RWPE2 (cell line): ENCODE data around the gene SASH1.
A peak's percentile ranks its signal among the peaks of the same experiment; 100 is the strongest.

Experiments
- ATAC-seq: fragments of 200-7000 bp; cut with Tn5 transposase; 3 replicates; pipeline ENCODE4 v1.9.1; 2021; ENCODE audit warnings: low read depth
- DNase-seq: peaks from one replicate; pipeline ENCODE4 v3.0.0-alpha.2; 2020; ENCODE audit warnings: low spot score
- H3K27ac ChIP-seq: fragments of 450-650 bp; 2 replicates; pipeline ENCODE4 v1.5.1; 2017; ENCODE audit warnings: mild to moderate bottlenecking; ENCODE audit not compliant: poor library complexity, severe bottlenecking
- H3K27me3 ChIP-seq: fragments of 250-450 bp; sonication (Bioruptor Pico); 2 replicates; pipeline ENCODE4 v1.5.1; 2021; ENCODE audit warnings: mild to moderate bottlenecking, moderate library complexity; ENCODE audit not compliant: insufficient read depth, poor library complexity, severe bottlenecking
- H3K36me3 ChIP-seq: fragments of 250-450 bp; sonication (Bioruptor Pico); 2 replicates; pipeline ENCODE4 v1.5.1; 2020; ENCODE audit warnings: low read depth, mild to moderate bottlenecking, moderate library complexity
- H3K4me1 ChIP-seq: fragments of 250-450 bp; sonication (Bioruptor Pico); 2 replicates; pipeline ENCODE4 v1.5.1; 2021; ENCODE audit warnings: mild to moderate bottlenecking, moderate library complexity; ENCODE audit not compliant: insufficient read depth, poor library complexity, severe bottlenecking
- H3K4me3 ChIP-seq: fragments of 250-450 bp; sonication (Bioruptor Pico); 2 replicates; pipeline ENCODE4 v1.5.1; 2021; ENCODE audit warnings: mild to moderate bottlenecking, moderate library complexity; ENCODE audit not compliant: severe bottlenecking
- H3K9me3 ChIP-seq: fragments of 250-450 bp; sonication (Bioruptor Pico); 2 replicates; pipeline ENCODE4 v1.5.1; 2021; ENCODE audit warnings: mild to moderate bottlenecking, moderate library complexity; ENCODE audit not compliant: severe bottlenecking
- CTCF ChIP-seq: fragments of 450-650 bp; IDR thresholded peaks from one replicate; pipeline ENCODE4 v1.5.1; 2017; ENCODE audit warnings: mild to moderate bottlenecking, moderate library complexity; ENCODE audit not compliant: poor library complexity, severe bottlenecking

The SASH1 gene

GRCh38 chr6:148521158-148521557 lies 178.5 kb downstream of the SASH1 start:
- no peak overlapping the region for H3K4me3 ChIP-seq
- no peak for TF ChIP-seq CTCF
- H3K27me3 ChIP-seq, result no peaks in the 10 kb centered on the region
- H3K27ac ChIP-seq, result no peak overlapping the region
- no peaks in the 10 kb centered on the region for H3K36me3 ChIP-seq
- H3K4me1 ChIP-seq, result peaks cover 15% of the 10 kb centered on the region
- DNase-seq, result no peak
- H3K9me3 ChIP-seq, result no peaks in the 10 kb centered on the region
- no peak for ATAC-seq

- H3K9me3 ChIP-seq, result no peaks in the 10 kb centered on the region
- H3K4me3 ChIP-seq, result no peak overlapping the region
- TF ChIP-seq CTCF, result no peak
- H3K27ac ChIP-seq, result no peak overlapping the region
- peaks cover 11% of the 10 kb centered on the region for H3K4me1 ChIP-seq
- ATAC-seq (peak; percentile 73), DNase-seq (no peak)
- no peaks in the 10 kb centered on the region for H3K36me3 ChIP-seq
- no peaks in the 10 kb centered on the region for H3K27me3 ChIP-seq
Observed at GRCh38 chr6:148521586-148521985, 178.9 kb downstream of the SASH1 start.

GRCh38 chr6:148523048-148523447 lies 180.4 kb downstream of the SASH1 start:
- ATAC-seq, result 0 out of 3 replicates have a peak, but pooled peaks have one; percentile 33
- no peaks in the 10 kb centered on the region for H3K9me3 ChIP-seq
- H3K27ac ChIP-seq, result no peak overlapping the region
- H3K4me1 ChIP-seq, result peaks cover 7% of the 10 kb centered on the region
- no peak for DNase-seq
- no peak for TF ChIP-seq CTCF
- H3K36me3 ChIP-seq, result no peaks in the 10 kb centered on the region
- no peaks in the 10 kb centered on the region for H3K27me3 ChIP-seq
- no peak overlapping the region for H3K4me3 ChIP-seq

- no peak overlapping the region for H3K27ac ChIP-seq
- H3K4me1 ChIP-seq, result peaks cover 7% of the 10 kb centered on the region
- DNase-seq (no peak), ATAC-seq (no peak)
- H3K9me3 ChIP-seq, result no peaks in the 10 kb centered on the region
- TF ChIP-seq CTCF, result no peak
- H3K4me3 ChIP-seq, result no peak overlapping the region
- H3K27me3 ChIP-seq, result no peaks in the 10 kb centered on the region
- no peaks in the 10 kb centered on the region for H3K36me3 ChIP-seq
Observed at GRCh38 chr6:148523551-148523950, 180.9 kb downstream of the SASH1 start.

- ATAC-seq (no peak), DNase-seq (no peak)
- Histone ChIP-seq H3K27me3 (no peaks in the 10 kb centered on the region), H3K27ac (no peak overlapping the region), H3K36me3 (no peaks in the 10 kb centered on the region), H3K9me3 (no peaks in the 10 kb centered on the region), H3K4me3 (no peak overlapping the region), H3K4me1 (peaks cover 7% of the 10 kb centered on the region)
- TF ChIP-seq CTCF, result no peak
Observed at GRCh38 chr6:148524471-148524882, 181.8 kb downstream of the SASH1 start.
